Right lobe of liver (tissue), 6 donors: ENCODE measurements around the gene TMPRSS11F. TPM values are rescaled to one million over a fixed set of nuclear protein-coding genes. Genes with fewer than 3 reads are reported as not detected.

ENCODE experiments used
- ATAC-seq, 4 donors: fragments of 200-7000 bp; cut with Tn5 transposase; one replicate each; pipeline ENCODE4 v1.9.1; 2020; ENCODE audit warnings: mild to moderate bottlenecking in 4 of 4, moderate library complexity in 4 of 4
- DNase-seq, 3 donors: peaks; one replicate each; pipeline ENCODE4 v3.0.0-alpha.2; 2020
- H3K27ac ChIP-seq, 3 donors: fragments of 200-600 bp; one replicate each; pipeline ENCODE4 v1.8.0; 2022
- H3K27me3 ChIP-seq, 2 donors: fragments of 200-600 bp; one replicate each; pipeline ENCODE4 v1.8.0; 2022
- H3K36me3 ChIP-seq, 4 donors: fragments of 200-600 bp; sonication (generic) in 1 of 4; one replicate each; pipeline versions ENCODE4 v1.5.1 to v1.8.0; 2017 to 2022; ENCODE audit warnings: control low read depth in 1 of 4
- H3K4me1 ChIP-seq, 4 donors: fragments of 200-600 bp; sonication (generic) in 1 of 4; one replicate each; pipeline versions ENCODE4 v1.5.1 to v1.8.0; 2017 to 2022; ENCODE audit warnings: control low read depth in 1 of 4
- H3K4me3 ChIP-seq, 3 donors: fragments of 200-600 bp; one replicate each; pipeline ENCODE4 v1.8.0; 2022
- H3K9me3 ChIP-seq, 4 donors: fragments of 200-600 bp; sonication (generic) in 1 of 4; one replicate each; pipeline versions ENCODE4 v1.5.1 to v1.8.0; 2017 to 2022; ENCODE audit warnings: control low read depth in 1 of 4
- POLR2A ChIP-seq: fragments of 450-650 bp; IDR thresholded peaks from one replicate; pipeline ENCODE4 v1.6.1; 2017; ENCODE audit warnings: antibody characterized with exemption, mild to moderate bottlenecking
- WGBS: methylation state at CpG from one replicate; pipeline ENCODE4 v1.1.6; 2018; ENCODE audit warnings: low coverage, low lambda C conversion rate; ENCODE audit not compliant: insufficient coverage; ENCODE audit errors: missing lambda C conversion rate; 5-methylcytosine and 5-hydroxymethylcytosine counted together
- intact Hi-C, 2 donors: fragments of 100-400 bp; cut with DNase I; formaldehyde crosslinking; loops; one replicate each; pipeline versions ENCODE4 v1.11.2 to v1.14.1; 2022
- total RNA-seq, 6 experiments: library from RNA; depleted of rRNA in 2 of 6; stranded (reverse); fragments of >200 nt in 2 of 6; fragmentation: NEBNext Ultra II Directional in 3 of 6; extraction: Animal tissue kit (Norgen Biotek cat#: 25700) in 3 of 6; gene quantifications; one replicate each; pipeline versions ENCODE4 v1.1.0 to v1.2.4, GENCODE V29; 2016 to 2023
- TF ChIP-seq, protein P1 (sequence below), 4 donors: fragments of 200-600 bp in 3 of 4; fragments of 450-650 bp in 1 of 4; IDR thresholded peaks; one replicate each; pipeline versions ENCODE4 v1.5.1 to v1.8.0; 2016 to 2022; ENCODE audit warnings: antibody characterized with exemption in 4 of 4, mild to moderate bottlenecking in 2 of 4
- donor health status: DM: no; HTN: yes; CAD: no.
- donor health status: DM: no; HTN: no; CAD: no.
- donor health status: DM: no; HTN: no; CAD: no.
- donor health status: DM: no; HTN: yes; CAD: no.
- donor health status: DM: no; HTN: yes; CAD: no.

Gene TMPRSS11F
- total RNA-seq, 6 experiments from 2014 or later: 0.12 TPM; not detected in 5

DNA sequence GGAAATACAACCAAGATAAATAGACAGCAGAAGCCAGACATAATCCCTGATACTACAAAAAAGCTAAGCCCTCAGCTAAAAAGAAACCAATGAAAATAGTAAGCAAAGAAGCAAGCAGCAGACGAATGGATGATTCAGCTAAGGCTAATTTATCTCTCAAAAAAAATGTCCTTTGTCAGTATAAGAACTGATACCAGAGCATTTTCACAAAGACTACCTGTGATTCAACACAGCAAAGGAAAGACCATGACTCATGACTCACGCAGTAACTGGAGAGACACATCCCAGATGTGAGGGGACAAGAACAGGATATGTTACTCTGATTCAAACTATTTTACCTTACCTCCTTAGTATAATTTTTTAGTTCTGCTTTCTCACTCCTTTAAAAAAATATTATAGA lies 22.7 kb upstream of the TMPRSS11F start:
- WGBS: 34% methylated on average over 2 of the region's 2 CpGs
- DNase-seq (no peak), ATAC-seq (no peak)
- intact Hi-C loops: no loop called here
- no peaks in the 10 kb centered on the region for H3K9me3 ChIP-seq
- no peaks in the 10 kb centered on the region for H3K36me3 ChIP-seq
- TF ChIP-seq POLR2A: no peak
- TF ChIP-seq, protein P1, sequence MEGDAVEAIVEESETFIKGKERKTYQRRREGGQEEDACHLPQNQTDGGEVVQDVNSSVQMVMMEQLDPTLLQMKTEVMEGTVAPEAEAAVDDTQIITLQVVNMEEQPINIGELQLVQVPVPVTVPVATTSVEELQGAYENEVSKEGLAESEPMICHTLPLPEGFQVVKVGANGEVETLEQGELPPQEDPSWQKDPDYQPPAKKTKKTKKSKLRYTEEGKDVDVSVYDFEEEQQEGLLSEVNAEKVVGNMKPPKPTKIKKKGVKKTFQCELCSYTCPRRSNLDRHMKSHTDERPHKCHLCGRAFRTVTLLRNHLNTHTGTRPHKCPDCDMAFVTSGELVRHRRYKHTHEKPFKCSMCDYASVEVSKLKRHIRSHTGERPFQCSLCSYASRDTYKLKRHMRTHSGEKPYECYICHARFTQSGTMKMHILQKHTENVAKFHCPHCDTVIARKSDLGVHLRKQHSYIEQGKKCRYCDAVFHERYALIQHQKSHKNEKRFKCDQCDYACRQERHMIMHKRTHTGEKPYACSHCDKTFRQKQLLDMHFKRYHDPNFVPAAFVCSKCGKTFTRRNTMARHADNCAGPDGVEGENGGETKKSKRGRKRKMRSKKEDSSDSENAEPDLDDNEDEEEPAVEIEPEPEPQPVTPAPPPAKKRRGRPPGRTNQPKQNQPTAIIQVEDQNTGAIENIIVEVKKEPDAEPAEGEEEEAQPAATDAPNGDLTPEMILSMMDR (IDR thresholded peaks at IDR 0.05): no peak
- H3K4me1 ChIP-seq: no peaks in the 10 kb centered on the region
- H3K27me3 ChIP-seq: no peaks in the 10 kb centered on the region
- H3K27ac ChIP-seq: no peak overlapping the region
- no peak overlapping the region for H3K4me3 ChIP-seq

DNA sequence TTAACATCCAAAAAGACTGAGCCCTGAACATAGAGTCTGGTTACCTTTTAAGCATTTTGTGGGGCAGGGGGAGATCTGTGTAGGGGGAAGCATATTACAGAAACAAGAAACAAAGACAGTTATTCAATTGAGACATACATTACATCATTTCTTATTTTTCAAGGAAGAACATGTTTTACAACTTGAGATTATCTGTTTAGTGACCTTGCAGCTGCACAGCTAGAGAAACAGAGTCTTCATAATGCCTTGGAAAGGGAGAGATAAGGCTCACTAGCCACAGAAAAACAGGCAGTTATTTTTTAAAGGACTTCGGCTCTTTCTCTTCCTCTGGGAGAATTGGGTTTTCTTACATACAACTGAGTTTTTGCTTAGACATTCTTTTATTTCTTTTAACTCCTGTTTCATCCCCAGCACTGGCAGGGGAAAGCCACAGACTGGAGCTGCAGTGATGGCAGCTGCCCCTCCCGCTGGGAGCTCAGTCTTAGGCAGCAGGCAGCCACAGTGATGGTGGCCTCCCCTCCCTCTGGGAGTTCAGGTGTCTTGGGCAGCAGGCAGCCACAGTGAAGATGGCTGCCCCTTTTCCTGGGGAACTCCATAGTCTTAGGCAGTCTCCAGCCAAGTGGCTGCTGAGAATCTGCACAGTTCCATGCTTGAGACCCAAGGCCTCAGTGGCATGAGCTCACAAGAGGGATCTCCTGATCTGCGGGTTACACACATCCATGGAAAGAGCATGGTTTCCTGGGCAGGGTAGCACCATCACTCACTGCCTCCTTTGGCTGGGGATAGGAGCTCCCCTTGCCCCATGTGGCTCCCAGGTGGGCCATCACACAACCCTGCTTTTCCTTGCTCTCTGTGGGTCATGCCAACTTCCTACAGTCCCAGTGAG lies 19.4 kb upstream of the TMPRSS11F start:
- no peaks in the 10 kb centered on the region for H3K9me3 ChIP-seq
- DNase-seq (no peak), ATAC-seq (no peak)
- H3K4me3 ChIP-seq: no peak overlapping the region
- no peak overlapping the region for H3K27ac ChIP-seq
- H3K4me1 ChIP-seq: no peaks in the 10 kb centered on the region
- H3K27me3 ChIP-seq: no peaks in the 10 kb centered on the region
- no peak for TF ChIP-seq POLR2A
- TF ChIP-seq, protein P1 (IDR thresholded peaks at IDR 0.05): no peak
- intact Hi-C loops: no loop called here
- 35% methylated on average over 1 of the region's 3 CpGs for WGBS
- H3K36me3 ChIP-seq: no peaks in the 10 kb centered on the region

DNA sequence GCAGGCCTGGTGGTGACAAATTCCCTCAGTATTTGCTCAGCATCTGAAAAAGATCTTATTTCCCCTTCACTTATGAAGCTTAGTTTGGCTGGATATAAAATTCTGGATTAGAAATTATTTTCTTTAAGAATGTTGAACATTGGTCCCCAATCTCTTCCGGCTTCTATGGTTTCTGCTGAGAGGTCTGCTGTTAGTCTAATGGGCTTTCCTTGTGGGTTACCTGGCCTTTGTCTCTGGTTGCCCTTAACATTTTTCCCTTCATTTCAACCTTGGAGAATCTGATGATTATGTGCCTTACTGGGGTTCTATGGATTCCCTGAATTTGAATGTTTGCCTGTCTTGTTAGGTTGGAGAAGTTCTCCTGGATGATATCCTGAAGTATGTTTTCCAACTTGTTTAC lies 17.4 kb upstream of the TMPRSS11F start:
- H3K27ac ChIP-seq: no peak overlapping the region
- WGBS: 100% methylated on average over 1 of the region's 1 CpG
- H3K27me3 ChIP-seq: no peaks in the 10 kb centered on the region
- no peaks in the 10 kb centered on the region for H3K9me3 ChIP-seq
- no peaks in the 10 kb centered on the region for H3K4me1 ChIP-seq
- H3K36me3 ChIP-seq: no peaks in the 10 kb centered on the region
- H3K4me3 ChIP-seq: no peak overlapping the region
- ATAC-seq (no peak), DNase-seq (no peak)
- intact Hi-C loops: no loop called here
- no peak for TF ChIP-seq POLR2A
- TF ChIP-seq, protein P1 (IDR thresholded peaks at IDR 0.05): no peak

DNA sequence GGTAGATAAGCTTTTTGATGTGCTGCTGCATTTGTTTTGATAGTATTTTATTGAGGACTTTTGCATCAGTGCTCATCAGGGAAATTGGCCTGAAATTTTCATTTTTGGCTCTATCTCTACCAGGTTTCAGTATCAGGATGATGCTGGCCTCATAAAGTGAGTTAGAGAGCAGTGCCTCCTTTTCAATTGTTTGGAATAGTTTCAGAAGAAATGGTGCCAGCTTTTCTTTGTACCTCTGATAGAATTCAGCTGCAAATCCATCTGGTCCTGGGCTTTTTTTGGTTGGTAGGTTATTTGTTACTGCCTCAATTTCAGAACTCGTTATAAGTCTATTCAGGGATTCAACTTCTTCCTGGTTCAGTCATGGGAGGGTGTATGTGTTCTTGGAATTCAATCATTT lies 15.6 kb upstream of the TMPRSS11F start:
- Histone ChIP-seq H3K36me3 (no peaks in the 10 kb centered on the region), H3K27me3 (no peaks in the 10 kb centered on the region), H3K4me3 (no peak overlapping the region), H3K9me3 (no peaks in the 10 kb centered on the region), H3K27ac (no peak overlapping the region), H3K4me1 (no peaks in the 10 kb centered on the region)
- no peak for DNase-seq
- intact Hi-C loops: no loop called here
- ATAC-seq: no peak
- 20% methylated on average over 1 of the region's 1 CpG for WGBS
- TF ChIP-seq, protein P1 (IDR thresholded peaks at IDR 0.05): no peak
- TF ChIP-seq POLR2A: no peak
